BJ (cell line): Measurements from ENCODE around the gene DOCK4. TPM values are rescaled to one million over a fixed set of nuclear protein-coding genes. Genes with fewer than 3 reads are reported as not detected.

Experiments
- CTCF ChIA-PET: fragments of 350-600 bp; formaldehyde crosslinking; extraction: SDS; loops from one replicate; lab custom pipeline; 2021; ENCODE audit warnings: antibody characterized with exemption, inconsistent platforms; lab: Yijun Ruan, JAX
- POLR2A ChIA-PET: fragments of 300-600 bp; sonication (Branson Sonifier 250); formaldehyde crosslinking; extraction: SDS; loops from one replicate; lab custom pipeline; 2021; ENCODE audit warnings: antibody characterized with exemption; lab: Charles Lee
- DNase-seq: peaks from one replicate; pipeline ENCODE4 v3.0.0-alpha.2; 2011; ENCODE audit warnings: low read depth
- H3K27me3 ChIP-seq: 2 replicates; pipeline ENCODE4 v1.6.0; 2011; ENCODE audit warnings: low read length; ENCODE audit not compliant: control insufficient read depth, insufficient read depth
- H3K36me3 ChIP-seq: 2 replicates; pipeline ENCODE4 v1.5.1; 2011; ENCODE audit warnings: low read length; ENCODE audit not compliant: control insufficient read depth, insufficient read depth
- H3K4me3 ChIP-seq: 2 replicates; pipeline ENCODE4 v1.5.1; 2011; ENCODE audit warnings: low read depth, mild to moderate bottlenecking, control low read depth, low read length
- polyA plus RNA-seq: library from polyadenylated mRNA; depleted of rRNA; stranded (reverse); fragments of >200 nt; gene quantifications from 2 replicates; pipeline ENCODE4 v1.2.3, GENCODE V29; 2011
- TF ChIP-seq, protein P1 (sequence below): IDR thresholded peaks from 2 replicates; pipeline ENCODE4 v1.5.1; 2011; ENCODE audit warnings: low read depth, mild to moderate bottlenecking, control low read depth, inconsistent platforms, low read length, moderate library complexity; ENCODE audit not compliant: insufficient read depth

Gene DOCK4
- polyA plus RNA-seq, 1 experiment: 0.15 TPM

DNA sequence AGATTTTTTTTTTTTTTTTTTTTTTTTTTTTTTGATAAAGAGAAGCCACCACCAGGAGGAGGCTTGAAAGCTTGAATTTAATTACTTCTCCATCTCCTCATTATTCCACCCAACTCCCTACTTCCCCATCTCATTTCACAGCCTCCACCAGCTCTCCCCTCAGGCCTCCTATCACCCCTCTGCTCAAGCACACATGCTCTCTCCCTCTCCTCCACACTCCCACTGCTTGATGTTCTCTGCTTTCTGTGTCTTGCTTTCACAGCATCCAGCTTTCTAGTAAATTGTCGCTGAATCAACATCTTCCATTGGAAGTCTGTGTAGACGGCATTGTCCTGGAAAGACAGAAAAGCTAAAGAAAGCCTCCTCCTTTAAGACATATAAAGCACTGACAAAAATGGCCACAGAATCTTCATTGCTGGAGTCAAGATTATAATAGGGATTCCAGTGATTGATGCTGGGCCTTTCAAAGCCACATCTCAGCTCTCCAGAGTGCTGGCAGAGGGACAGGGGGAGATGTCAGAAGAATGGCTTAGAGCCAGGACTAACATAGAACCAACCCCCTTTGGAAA, 58.3 kb downstream of the DOCK4 start:
- Histone ChIP-seq H3K27me3 (no peaks in the 10 kb centered on the region), H3K4me3 (no peak overlapping the region), H3K36me3 (no peaks in the 10 kb centered on the region)
- POLR2A ChIA-PET: no interaction called here
- CTCF ChIA-PET: no interaction called here
- no peak for DNase-seq
- TF ChIP-seq, protein P1, sequence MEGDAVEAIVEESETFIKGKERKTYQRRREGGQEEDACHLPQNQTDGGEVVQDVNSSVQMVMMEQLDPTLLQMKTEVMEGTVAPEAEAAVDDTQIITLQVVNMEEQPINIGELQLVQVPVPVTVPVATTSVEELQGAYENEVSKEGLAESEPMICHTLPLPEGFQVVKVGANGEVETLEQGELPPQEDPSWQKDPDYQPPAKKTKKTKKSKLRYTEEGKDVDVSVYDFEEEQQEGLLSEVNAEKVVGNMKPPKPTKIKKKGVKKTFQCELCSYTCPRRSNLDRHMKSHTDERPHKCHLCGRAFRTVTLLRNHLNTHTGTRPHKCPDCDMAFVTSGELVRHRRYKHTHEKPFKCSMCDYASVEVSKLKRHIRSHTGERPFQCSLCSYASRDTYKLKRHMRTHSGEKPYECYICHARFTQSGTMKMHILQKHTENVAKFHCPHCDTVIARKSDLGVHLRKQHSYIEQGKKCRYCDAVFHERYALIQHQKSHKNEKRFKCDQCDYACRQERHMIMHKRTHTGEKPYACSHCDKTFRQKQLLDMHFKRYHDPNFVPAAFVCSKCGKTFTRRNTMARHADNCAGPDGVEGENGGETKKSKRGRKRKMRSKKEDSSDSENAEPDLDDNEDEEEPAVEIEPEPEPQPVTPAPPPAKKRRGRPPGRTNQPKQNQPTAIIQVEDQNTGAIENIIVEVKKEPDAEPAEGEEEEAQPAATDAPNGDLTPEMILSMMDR: no peak

DNA sequence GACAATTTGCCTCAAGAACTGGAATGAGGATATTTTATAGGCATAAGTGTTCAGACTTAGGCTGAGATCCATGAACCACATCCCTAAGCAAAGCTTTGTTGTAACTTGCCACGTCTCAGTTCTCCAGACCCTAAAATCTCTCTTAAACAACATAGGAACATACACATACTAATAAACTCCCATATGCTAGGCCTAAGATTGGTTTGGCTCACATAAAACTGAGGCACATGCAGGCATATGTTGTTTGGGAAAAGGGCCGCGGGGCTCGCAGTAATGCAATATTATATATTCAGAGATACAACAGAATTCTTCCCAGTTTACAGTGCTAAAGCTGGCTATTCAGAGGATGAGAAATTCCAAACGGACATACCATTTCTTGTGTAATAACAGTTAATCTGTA, 61.0 kb downstream of the DOCK4 start:
- POLR2A ChIA-PET: no interaction called here
- CTCF ChIA-PET: no interaction called here
- Histone ChIP-seq H3K36me3 (no peaks in the 10 kb centered on the region), H3K4me3 (no peak overlapping the region), H3K27me3 (no peaks in the 10 kb centered on the region)
- TF ChIP-seq, protein P1: no peak
- DNase-seq: no peak

DNA sequence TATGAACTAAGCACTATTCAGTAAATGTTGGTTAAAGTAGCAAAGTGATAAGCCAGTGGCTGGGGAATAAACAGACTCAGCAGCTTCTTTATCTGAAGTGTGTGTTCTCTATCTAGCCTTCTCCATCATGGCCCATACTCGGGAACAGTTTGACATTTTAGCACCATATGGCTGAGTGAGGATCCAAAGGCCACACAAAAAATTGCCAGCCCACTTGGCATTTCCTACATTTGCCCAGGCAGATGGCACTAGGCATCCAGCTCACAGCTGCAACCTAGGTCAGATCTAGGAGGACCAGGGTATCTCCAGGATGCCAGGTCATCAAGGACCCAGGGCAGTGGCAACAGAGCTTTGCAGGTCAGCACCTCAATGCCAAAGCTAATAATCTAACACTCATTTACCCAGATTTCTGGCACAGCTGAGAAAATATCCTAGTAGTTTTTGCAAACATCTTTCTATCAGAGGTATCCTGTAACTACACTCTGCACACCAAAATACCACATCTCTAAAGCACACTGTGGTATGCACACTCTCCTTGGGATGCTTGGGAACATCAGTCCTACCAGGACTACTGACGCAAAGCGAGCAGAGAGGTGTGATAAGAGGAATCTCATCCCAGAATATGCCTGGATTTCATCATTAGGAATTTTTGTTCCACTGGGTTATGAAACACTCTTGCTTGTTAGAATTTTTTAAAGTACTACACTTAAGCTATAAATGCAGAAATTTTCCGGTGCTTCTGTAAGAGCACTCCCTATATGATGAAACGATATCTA, 61.7 kb downstream of the DOCK4 start:
- no peak for DNase-seq
- ChIA-PET CTCF (no interaction called here), POLR2A (no interaction called here)
- Histone ChIP-seq H3K36me3 (no peaks in the 10 kb centered on the region), H3K4me3 (no peak overlapping the region), H3K27me3 (no peaks in the 10 kb centered on the region)
- TF ChIP-seq, protein P1: no peak

DNA sequence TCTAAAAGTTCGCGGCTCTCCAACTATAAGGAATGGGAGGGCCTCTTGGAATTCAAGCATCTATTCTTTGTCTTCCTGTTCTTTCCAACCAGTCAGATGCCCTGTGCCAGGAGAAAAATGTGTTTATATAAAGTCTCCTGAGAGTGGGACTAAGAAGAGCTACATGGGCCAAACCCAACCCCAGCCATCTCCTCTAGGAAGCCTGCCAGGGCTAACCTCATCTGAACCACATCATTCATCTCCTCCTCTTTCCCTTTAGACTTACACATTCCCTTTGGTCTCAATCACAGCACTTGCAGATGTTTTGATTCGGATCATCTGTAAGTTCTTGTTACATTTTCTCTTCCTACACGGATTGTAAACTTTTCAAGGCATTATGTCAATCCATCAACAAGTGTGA, 62.6 kb downstream of the DOCK4 start:
- TF ChIP-seq, protein P1: no peak
- CTCF ChIA-PET: no interaction called here

DNA sequence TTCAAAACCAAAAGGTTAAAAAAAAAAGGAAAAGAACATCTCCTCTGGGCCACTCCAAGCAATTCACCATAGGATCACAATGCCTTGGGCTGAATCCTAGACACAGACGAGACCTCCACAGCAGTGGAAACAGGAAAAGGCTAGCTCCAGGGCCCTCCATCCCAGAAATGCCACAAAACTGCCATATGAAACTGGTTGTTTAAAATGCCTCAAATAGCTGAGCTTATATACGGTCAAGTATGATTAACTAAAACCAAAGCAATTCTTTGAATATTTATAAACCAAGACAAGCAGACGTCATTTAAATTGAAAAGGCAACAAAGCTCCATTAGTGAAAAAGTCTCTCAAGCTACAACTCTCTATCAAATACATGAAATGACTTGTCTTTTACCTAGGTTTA, 63.1 kb downstream of the DOCK4 start:
- Histone ChIP-seq H3K27me3 (no peaks in the 10 kb centered on the region), H3K4me3 (no peak overlapping the region), H3K36me3 (no peaks in the 10 kb centered on the region)
- ChIA-PET CTCF (no interaction called here), POLR2A (no interaction called here)
- TF ChIP-seq, protein P1: no peak
- no peak for DNase-seq

More for the DNA sequence above, 62.6 kb downstream of the DOCK4 start:
- Histone ChIP-seq H3K36me3 (no peaks in the 10 kb centered on the region), H3K4me3 (no peak overlapping the region), H3K27me3 (no peaks in the 10 kb centered on the region)
- POLR2A ChIA-PET: no interaction called here
- DNase-seq: no peak
